Lower leg skin (tissue), 3 donors: ENCODE measurements around the gene WAC.
"Not testable (repeated sequence)": the region's sequence is repeated elsewhere in the genome, so short reads cannot be mapped to it uniquely, and the experiment has no call there.

Experiments
- CTCF ChIP-seq, 3 donors: fragments of 450-650 bp; IDR thresholded peaks; one replicate each; pipeline ENCODE4 v1.5.1; 2016; ENCODE audit warnings: antibody characterized with exemption in 3 of 3, mild to moderate bottlenecking in 3 of 3, moderate library complexity in 2 of 3
- POLR2A ChIP-seq, 2 donors: fragments of 450-650 bp; IDR thresholded peaks; one replicate each; pipeline ENCODE4 v1.6.1; 2016 to 2017; ENCODE audit warnings: antibody characterized with exemption in 2 of 2, mild to moderate bottlenecking in 1 of 2, moderate library complexity in 1 of 2

- TF ChIP-seq CTCF, POLR2A (IDR thresholded peaks at IDR 0.05): not testable (repeated sequence)
Measured at GRCh38 chr10:28609636-28610035, 76.7 kb downstream of the WAC start.
